ENCODE data around the gene ZNF436. TPM values are rescaled to one million over a fixed set of nuclear protein-coding genes. Genes with fewer than 3 reads are reported as not detected.

The ZNF436 gene
- total RNA-seq, 2 donors from 2014 or later = 8.6 to 18.5 TPM

GRCh38 chr1:23408797-23409290, 39.2 kb upstream of the ZNF436 start:
- TF ChIP-seq POLR2A (IDR thresholded peaks at IDR 0.05) (no peak), CTCF (IDR thresholded peaks at IDR 0.05) (no peak)
- intact Hi-C loops (cut with DNase I) = no loop called here
- 57 to 64% methylated on average over 7 of the region's 7 CpGs for WGBS, 2 donors
- Histone ChIP-seq H3K27me3 (no peaks in the 10 kb centered on the region), H3K4me1 (peaks cover 56% of the 10 kb centered on the region), H3K4me3 (no peak overlapping the region), H3K36me3 (replicated peaks in 1 of 2; ENCODE audit: insufficient read depth in 1 of 2, low read depth in 2 of 2) (peaks cover 0 to 2% of the 10 kb centered on the region in 2 donors), H3K9me3 (no peaks in the 10 kb centered on the region), H3K27ac (peak overlapping the region in 3 of 4 donors; percentile 28 to 76 (median 31))
- no peak for ATAC-seq
- DNase-seq = no peak

- no peak overlapping the region for H3K4me3 ChIP-seq
- no peak for TF ChIP-seq POLR2A (IDR thresholded peaks at IDR 0.05)
- no peak for TF ChIP-seq CTCF (IDR thresholded peaks at IDR 0.05)
- intact Hi-C loops (cut with DNase I) = no loop called here
- H3K27ac ChIP-seq = peak overlapping the region in 3 of 4 donors; percentile 20 to 71 (median 67)
- no peaks in the 10 kb centered on the region for H3K9me3 ChIP-seq
- peaks cover 0 to 2% of the 10 kb centered on the region in 2 donors for H3K36me3 ChIP-seq (replicated peaks in 1 of 2; ENCODE audit: insufficient read depth in 1 of 2, low read depth in 2 of 2)
- peaks cover 66% of the 10 kb centered on the region for H3K4me1 ChIP-seq
- H3K27me3 ChIP-seq = no peaks in the 10 kb centered on the region
- WGBS, 2 donors = 91 to 94% methylated on average over 8 of the region's 8 CpGs
- DNase-seq = no peak
- ATAC-seq = no peak
Measured at GRCh38 chr1:23407016-23407630, 37.5 kb upstream of the ZNF436 start.

GRCh38 chr1:23405946-23406345, 36.3 kb upstream of the ZNF436 start:
- no peak for TF ChIP-seq POLR2A (IDR thresholded peaks at IDR 0.05)
- TF ChIP-seq CTCF (IDR thresholded peaks at IDR 0.05) = no peak
- no peaks in the 10 kb centered on the region for H3K9me3 ChIP-seq
- no peak overlapping the region for H3K4me3 ChIP-seq
- H3K36me3 ChIP-seq (replicated peaks in 1 of 2; ENCODE audit: insufficient read depth in 1 of 2, low read depth in 2 of 2) = peaks cover 0 to 2% of the 10 kb centered on the region in 2 donors
- ATAC-seq (no peak), DNase-seq (no peak)
- 62% methylated on average over 3 of the region's 3 CpGs for WGBS, 2 donors
- peak overlapping the region in 2 of 4 donors; percentile 67 to 71 for H3K27ac ChIP-seq
- H3K27me3 ChIP-seq = no peaks in the 10 kb centered on the region
- peaks cover 54% of the 10 kb centered on the region for H3K4me1 ChIP-seq
- intact Hi-C loops (cut with DNase I) = no loop called here

- peak; percentile 94 for ATAC-seq
- WGBS, 2 donors = 6% methylated on average over 18 to 19 of the region's 19 CpGs
Measured at GRCh38 chr1:23403735-23404486, 34.3 kb upstream of the ZNF436 start.

More at GRCh38 chr1:23403735-23404486, 34.3 kb upstream of the ZNF436 start:
- TF ChIP-seq POLR2A (IDR thresholded peaks at IDR 0.05) (peak in 1 of 3 donors; percentile 14), CTCF (IDR thresholded peaks at IDR 0.05) (peak; percentile 90 to 98 (median 94))
- H3K27ac ChIP-seq = peak overlapping the region; percentile 43 to 71 (median 57)
- DNase-seq = peak; percentile 91 to 95 (median 93)
- H3K4me1 ChIP-seq = peaks cover 42% of the 10 kb centered on the region
- H3K36me3 ChIP-seq (replicated peaks in 1 of 2; ENCODE audit: insufficient read depth in 1 of 2, low read depth in 2 of 2) = peaks cover 0 to 2% of the 10 kb centered on the region in 2 donors
- no peaks in the 10 kb centered on the region for H3K27me3 ChIP-seq
- H3K9me3 ChIP-seq = no peaks in the 10 kb centered on the region
- intact Hi-C loops (cut with DNase I) = no loop called here
- H3K4me3 ChIP-seq = no peak overlapping the region

All from body of pancreas (tissue), 4 donors.